Gastroesophageal sphincter (tissue), 4 donors: ENCODE measurements around the gene CALHM2. TPM values are rescaled to one million over a fixed set of nuclear protein-coding genes. Genes with fewer than 3 reads are reported as not detected.

Experiments
- ATAC-seq: fragments of 150-250 bp; one replicate; pipeline ENCODE4 v1.9.1; 2016; ENCODE audit warnings: mild to moderate bottlenecking, moderate library complexity
- H3K27ac ChIP-seq, 4 donors: fragments of 200-600 bp; sonication (generic) in 3 of 4; 1 replicate in 3 of 4; 2 replicates in 1 of 4; pipeline ENCODE4 v1.5.1; 2016 to 2019
- H3K27me3 ChIP-seq: fragments of 200-600 bp; sonication (generic); one replicate; pipeline ENCODE4 v1.5.1; 2019
- H3K36me3 ChIP-seq, 2 donors: fragments of 200-600 bp; sonication (generic); one replicate each; pipeline ENCODE4 v1.5.1; 2019; ENCODE audit warnings: control low read depth in 1 of 2
- H3K4me1 ChIP-seq, 3 donors: fragments of 200-600 bp; sonication (generic); 1 replicate in 2 of 3; 2 replicates in 1 of 3; pipeline ENCODE4 v1.5.1; 2016 to 2019; ENCODE audit warnings: control low read depth in 2 of 3
- H3K4me3 ChIP-seq, 2 donors: fragments of 200-600 bp; sonication (generic); one replicate each; pipeline ENCODE4 v1.5.1; 2019; ENCODE audit warnings: mild to moderate bottlenecking in 1 of 2, moderate library complexity in 1 of 2
- H3K9me3 ChIP-seq, 3 donors: fragments of 200-600 bp; sonication (generic); one replicate each; pipeline ENCODE4 v1.5.1; 2017 to 2019; ENCODE audit warnings: control low read depth in 2 of 3
- EP300 ChIP-seq: sonication (generic); formaldehyde crosslinking; IDR thresholded peaks from one replicate; pipeline ENCODE4 v1.6.1; 2017; ENCODE audit warnings: antibody characterized with exemption, mild to moderate bottlenecking
- POLR2A ChIP-seq, 2 donors: fragments of 450-650 bp; IDR thresholded peaks; one replicate each; pipeline ENCODE4 v1.6.1; 2017; ENCODE audit warnings: antibody characterized with exemption in 2 of 2, mild to moderate bottlenecking in 2 of 2, moderate library complexity in 1 of 2
- POLR2AphosphoS5 ChIP-seq: sonication (generic); formaldehyde crosslinking; IDR thresholded peaks from one replicate; pipeline ENCODE4 v1.6.1; 2017; ENCODE audit warnings: antibody characterized with exemption
- WGBS, 2 donors: methylation state at CpG; one replicate each; pipeline ENCODE4 v1.1.5; 2018; ENCODE audit warnings: low coverage in 1 of 2; 5-methylcytosine and 5-hydroxymethylcytosine counted together
- total RNA-seq, 4 donors: library from RNA; depleted of rRNA; stranded (reverse); fragments of >200 nt; gene quantifications; one replicate each; pipeline ENCODE4 v1.1.0, GENCODE V29; 2016
- TF ChIP-seq, protein P1 (sequence below), 4 experiments: fragments of 200-600 bp in 2 of 4; fragments of 450-650 bp in 2 of 4; sonication (generic) in 1 of 4; IDR thresholded peaks; one replicate each; pipeline ENCODE4 v1.5.1; 2017 to 2019; ENCODE audit warnings: antibody characterized with exemption in 4 of 4, mild to moderate bottlenecking in 2 of 4, moderate library complexity in 2 of 4

The CALHM2 gene
- total RNA-seq, 4 donors from 2014 or later = 30.8 to 69.3 (median 49.6) TPM

DNA sequence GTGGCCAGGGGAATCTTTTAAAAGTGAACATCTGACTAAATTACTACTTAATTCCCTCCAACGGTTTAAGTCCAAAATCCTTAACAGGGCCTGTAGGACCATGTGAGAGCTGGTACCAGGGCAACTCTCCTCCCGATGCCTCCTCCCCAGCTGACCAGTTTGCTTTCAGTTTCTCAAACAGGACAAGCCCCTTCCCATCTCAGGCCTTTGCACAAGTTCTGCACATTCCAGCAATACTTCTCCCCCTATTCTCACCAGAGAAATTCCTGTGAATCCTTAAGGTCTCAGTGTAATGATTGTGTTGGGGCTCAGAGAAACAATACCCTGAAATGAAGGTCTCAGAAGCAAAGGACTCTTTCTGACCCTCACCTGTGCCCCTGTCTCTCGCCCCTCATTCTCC is 14.6 kb upstream of the CALHM2 start:
- TF ChIP-seq POLR2A (IDR thresholded peaks at IDR 0.05) (no peak), EP300 (no peak), POLR2AphosphoS5 (no peak)
- TF ChIP-seq, protein P1, sequence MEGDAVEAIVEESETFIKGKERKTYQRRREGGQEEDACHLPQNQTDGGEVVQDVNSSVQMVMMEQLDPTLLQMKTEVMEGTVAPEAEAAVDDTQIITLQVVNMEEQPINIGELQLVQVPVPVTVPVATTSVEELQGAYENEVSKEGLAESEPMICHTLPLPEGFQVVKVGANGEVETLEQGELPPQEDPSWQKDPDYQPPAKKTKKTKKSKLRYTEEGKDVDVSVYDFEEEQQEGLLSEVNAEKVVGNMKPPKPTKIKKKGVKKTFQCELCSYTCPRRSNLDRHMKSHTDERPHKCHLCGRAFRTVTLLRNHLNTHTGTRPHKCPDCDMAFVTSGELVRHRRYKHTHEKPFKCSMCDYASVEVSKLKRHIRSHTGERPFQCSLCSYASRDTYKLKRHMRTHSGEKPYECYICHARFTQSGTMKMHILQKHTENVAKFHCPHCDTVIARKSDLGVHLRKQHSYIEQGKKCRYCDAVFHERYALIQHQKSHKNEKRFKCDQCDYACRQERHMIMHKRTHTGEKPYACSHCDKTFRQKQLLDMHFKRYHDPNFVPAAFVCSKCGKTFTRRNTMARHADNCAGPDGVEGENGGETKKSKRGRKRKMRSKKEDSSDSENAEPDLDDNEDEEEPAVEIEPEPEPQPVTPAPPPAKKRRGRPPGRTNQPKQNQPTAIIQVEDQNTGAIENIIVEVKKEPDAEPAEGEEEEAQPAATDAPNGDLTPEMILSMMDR (IDR thresholded peaks at IDR 0.05) = no peak
- H3K9me3 ChIP-seq = no peaks in the 10 kb centered on the region
- peaks cover 0 to 9% (median 5%) of the 10 kb centered on the region in 3 donors for H3K4me1 ChIP-seq
- ATAC-seq = no peak
- 83% methylated on average over 2 to 3 of the region's 3 CpGs for WGBS, 2 donors
- no peaks in the 10 kb centered on the region for H3K36me3 ChIP-seq
- H3K27me3 ChIP-seq = peaks cover 4% of the 10 kb centered on the region
- H3K27ac ChIP-seq = no peak overlapping the region
- no peak overlapping the region for H3K4me3 ChIP-seq

DNA sequence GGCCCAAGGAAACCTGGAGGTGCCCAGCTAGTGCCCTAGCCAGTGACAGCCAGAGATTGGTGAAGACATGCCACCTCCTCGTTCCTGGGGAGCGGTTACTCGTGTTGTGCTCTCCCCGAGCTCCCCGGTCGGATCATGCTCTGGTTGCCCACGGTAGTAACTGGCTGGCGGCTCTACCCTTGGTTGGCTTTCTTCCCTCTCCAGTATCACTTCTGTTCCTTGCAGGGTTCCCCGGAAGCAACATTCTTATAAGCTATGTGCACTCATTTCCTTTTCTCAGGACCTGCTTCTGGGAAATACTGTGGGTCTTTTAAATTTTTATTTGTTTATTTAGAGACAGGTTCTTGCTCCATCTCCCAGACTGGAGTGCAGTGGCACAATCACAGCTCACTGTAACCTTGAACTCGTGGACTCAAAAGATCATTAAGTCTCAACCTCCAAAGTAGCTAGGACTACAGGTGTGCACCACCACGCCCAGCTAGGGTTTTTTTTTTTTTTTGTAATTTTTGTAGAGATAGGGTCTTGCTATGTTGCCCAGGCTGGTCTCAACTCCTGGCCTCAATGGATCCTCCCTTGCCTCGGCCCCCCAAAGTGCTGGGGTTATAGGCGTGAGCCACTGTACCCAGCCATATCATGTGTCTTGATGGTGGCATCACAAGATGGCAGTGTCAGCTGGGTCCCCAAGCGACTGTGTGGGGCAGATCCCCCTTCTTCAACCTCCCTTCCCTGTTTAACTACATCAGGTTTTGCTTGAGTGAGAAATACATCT is 13.4 kb upstream of the CALHM2 start:
- H3K4me3 ChIP-seq = no peak overlapping the region
- ATAC-seq = no peak
- H3K9me3 ChIP-seq = no peaks in the 10 kb centered on the region
- H3K36me3 ChIP-seq = no peaks in the 10 kb centered on the region
- 86 to 93% methylated on average over 6 to 11 of the region's 14 CpGs for WGBS, 2 donors
- H3K27ac ChIP-seq = no peak overlapping the region
- no peaks in the 10 kb centered on the region for H3K4me1 ChIP-seq
- no peaks in the 10 kb centered on the region for H3K27me3 ChIP-seq
- no peak for TF ChIP-seq POLR2A (IDR thresholded peaks at IDR 0.05)
- TF ChIP-seq POLR2AphosphoS5 = no peak
- TF ChIP-seq EP300 = no peak
- TF ChIP-seq, protein P1 (IDR thresholded peaks at IDR 0.05) = no peak

DNA sequence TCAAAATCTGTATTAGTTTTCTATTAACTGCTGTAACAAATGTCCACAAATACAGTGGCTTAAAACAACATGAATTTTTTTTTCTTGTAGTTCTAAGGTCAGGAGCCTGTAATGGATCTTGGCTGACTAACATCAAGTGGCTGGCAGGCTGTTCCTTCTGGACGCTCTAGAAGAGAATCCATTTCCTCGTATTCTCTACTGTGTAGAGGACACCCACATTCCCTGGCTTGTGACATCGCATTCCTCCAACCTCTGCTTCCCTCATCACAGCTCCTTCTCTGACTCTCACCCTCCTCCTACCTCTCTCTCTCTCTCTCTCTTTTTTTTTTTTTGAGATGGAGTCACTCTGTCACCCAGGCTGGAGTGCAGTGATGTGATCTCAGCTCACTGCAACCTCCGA is 11.3 kb upstream of the CALHM2 start:
- no peak for ATAC-seq
- no peaks in the 10 kb centered on the region for H3K27me3 ChIP-seq
- no peak overlapping the region for H3K27ac ChIP-seq
- WGBS, 2 donors = 57 to 63% methylated on average over 3 of the region's 4 CpGs
- no peaks in the 10 kb centered on the region for H3K36me3 ChIP-seq
- no peak for TF ChIP-seq POLR2A (IDR thresholded peaks at IDR 0.05)
- H3K4me1 ChIP-seq = no peaks in the 10 kb centered on the region
- no peaks in the 10 kb centered on the region for H3K9me3 ChIP-seq
- no peak overlapping the region for H3K4me3 ChIP-seq

DNA sequence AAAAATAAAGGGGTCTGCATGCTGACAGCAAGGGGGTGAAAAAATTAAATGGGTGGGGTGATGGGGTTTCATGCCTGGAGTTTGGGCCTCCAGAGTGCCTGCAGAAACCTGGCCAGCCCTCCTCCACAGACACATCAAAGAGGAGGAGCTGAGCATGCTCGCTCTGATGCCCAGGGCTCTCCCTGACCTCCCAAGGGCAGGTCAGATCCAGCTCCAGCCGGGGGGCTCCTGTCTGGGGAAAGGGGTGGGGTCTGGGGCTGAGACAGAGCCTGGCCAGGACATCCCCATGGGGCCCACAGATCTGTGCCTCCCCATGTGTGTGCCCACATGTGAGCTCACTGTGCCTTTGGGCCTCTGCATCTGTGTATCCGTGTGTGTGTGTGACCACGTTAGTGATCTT is 7.4 kb upstream of the CALHM2 start:
- Histone ChIP-seq H3K27ac (no peak overlapping the region), H3K4me1 (no peaks in the 10 kb centered on the region), H3K4me3 (no peak overlapping the region), H3K36me3 (no peaks in the 10 kb centered on the region), H3K27me3 (no peaks in the 10 kb centered on the region), H3K9me3 (no peaks in the 10 kb centered on the region)
- TF ChIP-seq POLR2A (IDR thresholded peaks at IDR 0.05) (no peak), POLR2AphosphoS5 (no peak), EP300 (no peak)
- TF ChIP-seq, protein P1 (IDR thresholded peaks at IDR 0.05) = no peak
- WGBS, 2 donors = 100% methylated on average over 1 of the region's 4 CpGs; no CpG with 5 or more reads in 1 of the 2 donors
- ATAC-seq = no peak

DNA sequence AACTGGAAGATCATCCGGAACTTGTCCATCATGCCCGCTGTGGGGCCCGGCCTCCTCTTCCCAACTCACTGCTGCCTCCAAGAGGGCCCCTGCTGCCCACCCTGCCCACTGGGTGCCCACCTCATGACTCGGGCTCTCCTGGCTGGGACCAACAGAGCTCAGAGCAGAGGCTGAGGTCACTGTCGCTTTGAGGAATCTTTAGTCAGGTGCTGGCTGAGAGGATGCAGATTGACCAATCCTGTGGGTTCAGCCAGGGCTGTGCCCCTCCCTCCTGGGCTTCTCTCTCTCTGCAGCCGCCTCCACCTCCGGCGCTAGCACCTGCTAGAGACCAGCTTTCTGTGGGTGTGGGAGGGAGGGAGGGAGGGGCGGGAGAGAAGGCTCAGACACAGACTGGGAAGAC is 6.5 kb upstream of the CALHM2 start, which contains the start of gene CALHM1:
Gene CALHM1 (minus strand): TSS at position 181 of the 400 bp plus-strand sequence. CDS start 149 bp downstream, at position 32.
- ATAC-seq = no peak
- no peaks in the 10 kb centered on the region for H3K36me3 ChIP-seq
- TF ChIP-seq POLR2A (IDR thresholded peaks at IDR 0.05) = no peak
- TF ChIP-seq EP300 = no peak
- TF ChIP-seq, protein P1 (IDR thresholded peaks at IDR 0.05) = no peak
- no peak for TF ChIP-seq POLR2AphosphoS5
- H3K27me3 ChIP-seq = no peaks in the 10 kb centered on the region
- WGBS, 2 donors = 80% methylated on average over 1 of the region's 9 CpGs; no CpG with 5 or more reads in 1 of the 2 donors
- no peak within 1 kb of the TSS for H3K27ac ChIP-seq
- H3K4me3 ChIP-seq = no peak within 1 kb of the TSS
- H3K4me1 ChIP-seq = no peaks in the 10 kb centered on the region
- H3K9me3 ChIP-seq = no peaks in the 10 kb centered on the region
